SK-N-SH (cell line): ENCODE data around the gene PRAME. TPM values are rescaled to one million over a fixed set of nuclear protein-coding genes. Genes with fewer than 3 reads are reported as not detected.

Experiments used
- CTCF ChIA-PET: fragments of 300-600, 350-600 bp; formaldehyde crosslinking; extraction: SDS; loops from one replicate; lab custom pipeline; 2021; lab: Yijun Ruan, JAX
- POLR2A ChIA-PET: fragments of 350-600 bp; sonication (Branson Sonifier 250); formaldehyde crosslinking; extraction: SDS; loops from one replicate; lab custom pipeline; 2020; ENCODE audit warnings: antibody characterized with exemption, inconsistent platforms; lab: Yijun Ruan, JAX
- DNase-seq: peaks from one replicate; pipeline ENCODE4 v3.0.0; 2012
- H2AFZ ChIP-seq: fragments of 200-600 bp; sonication (generic); 2 replicates; pipeline ENCODE4 v1.8.1; 2016; ENCODE audit warnings: antibody characterized with exemption, mild to moderate bottlenecking, low read depth
- H3F3A ChIP-seq: fragments of 200-600 bp; sonication (generic); replicated peaks from 2 replicates; pipeline ENCODE3; 2016; ENCODE audit warnings: antibody characterized with exemption, mild to moderate bottlenecking; ENCODE audit not compliant: insufficient read depth
- H3K27ac ChIP-seq, 2 experiments: fragments of 200-500 bp in 1 of 2; fragments of 200-600 bp in 1 of 2; sonication (Bioruptor generic) in 1 of 2; sonication (generic), shearing (Covaris generic) in 1 of 2; 2 replicates each; pipeline versions ENCODE4 v1.5.1 to v1.6.1; 2014 to 2016; ENCODE audit warnings: low read depth in 2 of 2, inconsistent platforms in 1 of 2, low read length in 1 of 2, mild to moderate bottlenecking in 1 of 2, mixed read lengths in 1 of 2
- H3K27me3 ChIP-seq: fragments of 200-600 bp; sonication (generic), shearing (Covaris generic); 2 replicates; pipeline ENCODE4 v1.6.1; 2016; ENCODE audit warnings: mixed run types; ENCODE audit not compliant: insufficient read depth
- H3K36me3 ChIP-seq, 2 experiments: fragments of 200-500 bp in 1 of 2; fragments of 200-600 bp in 1 of 2; sonication (Bioruptor generic) in 1 of 2; sonication (generic) in 1 of 2; replicated peaks in 1 of 2; 2 replicates each; pipeline versions ENCODE3 to v1.5.1; 2014 to 2016; ENCODE audit warnings: low read length in 1 of 2, mild to moderate bottlenecking in 1 of 2; ENCODE audit not compliant: insufficient read depth in 2 of 2, control insufficient read depth in 1 of 2
- H3K4me1 ChIP-seq, 2 experiments: fragments of 200-500 bp in 1 of 2; fragments of 200-600 bp in 1 of 2; sonication (Bioruptor generic) in 1 of 2; sonication (generic), shearing (Covaris generic) in 1 of 2; 2 replicates each; pipeline versions ENCODE4 v1.5.1 to v1.6.1; 2014 to 2016; ENCODE audit warnings: low read depth in 1 of 2, low read length in 1 of 2, mixed run types in 1 of 2; ENCODE audit not compliant: insufficient read depth in 2 of 2, control insufficient read depth in 1 of 2
- H3K4me2 ChIP-seq: fragments of 200-600 bp; sonication (generic), shearing (Covaris generic); 2 replicates; pipeline ENCODE4 v1.6.1; 2017; ENCODE audit warnings: mixed run types
- H3K4me3 ChIP-seq, 2 experiments: fragments of 200-500 bp in 1 of 2; fragments of 200-600 bp in 1 of 2; sonication (Bioruptor generic) in 1 of 2; sonication (generic), shearing (Covaris generic) in 1 of 2; 2 replicates each; pipeline versions ENCODE4 v1.5.1 to v1.8.1; 2014 to 2016; ENCODE audit warnings: low read depth in 2 of 2, inconsistent platforms in 1 of 2, low read length in 1 of 2, mild to moderate bottlenecking in 1 of 2, mixed read lengths in 1 of 2, moderate library complexity in 1 of 2
- H3K79me2 ChIP-seq: fragments of 200-600 bp; sonication (generic); 2 replicates; pipeline ENCODE4 v1.8.1; 2017; ENCODE audit warnings: mild to moderate bottlenecking; ENCODE audit not compliant: insufficient read depth
- H3K9ac ChIP-seq: fragments of 200-600 bp; sonication (generic); 2 replicates; pipeline ENCODE4 v1.6.1; 2017; ENCODE audit warnings: mixed run types
- H3K9me2 ChIP-seq: fragments of 200-600 bp; sonication (generic); 2 replicates; pipeline ENCODE4 v1.6.1; 2017; ENCODE audit warnings: mixed run types
- H3K9me3 ChIP-seq: fragments of 200-600 bp; sonication (generic); 2 replicates; pipeline ENCODE4 v1.6.1; 2017; ENCODE audit warnings: mixed run types, mild to moderate bottlenecking, moderate library complexity
- H4K20me1 ChIP-seq: fragments of 200-600 bp; sonication (generic); 2 replicates; pipeline ENCODE4 v1.6.1; 2017; ENCODE audit warnings: mild to moderate bottlenecking, mixed run types; ENCODE audit not compliant: insufficient read depth
- ELF1 ChIP-seq: IDR thresholded peaks from 2 replicates; pipeline ENCODE4 v1.4.0; 2012
- FOSL2 ChIP-seq: IDR thresholded peaks from 2 replicates; pipeline ENCODE4 v1.4.0; 2012; ENCODE audit warnings: low read depth, mild to moderate bottlenecking, moderate library complexity, borderline replicate concordance
- FOXJ3 ChIP-seq: sonication (generic); formaldehyde crosslinking; IDR thresholded peaks from 2 replicates; pipeline ENCODE4 v1.5.1; 2020; ENCODE audit warnings: mild to moderate bottlenecking, missing genetic modification reagents
- GATA2 ChIP-seq: sonication (generic); formaldehyde crosslinking; IDR thresholded peaks from 2 replicates; pipeline ENCODE4 v1.5.0; 2020; ENCODE audit warnings: mild to moderate bottlenecking, missing genetic modification reagents
- MEF2A ChIP-seq: IDR thresholded peaks from 2 replicates; pipeline ENCODE4 v1.4.0; 2012; ENCODE audit warnings: low read depth, borderline replicate concordance
- NFIC ChIP-seq: IDR thresholded peaks from 2 replicates; pipeline ENCODE4 v1.4.0; 2012; ENCODE audit warnings: borderline replicate concordance
- NRF1 ChIP-seq: IDR thresholded peaks from 2 replicates; pipeline ENCODE4 v1.6.1; 2012; ENCODE audit warnings: low read depth, mild to moderate bottlenecking, low read length
- PBX3 ChIP-seq: IDR thresholded peaks from 2 replicates; pipeline ENCODE4; 2012
- POLR2AphosphoS5 ChIP-seq: IDR thresholded peaks from 2 replicates; pipeline ENCODE4 v1.6.1; 2012; ENCODE audit warnings: low read depth, low read length
- RCOR1 ChIP-seq: fragments of 150-350 bp; IDR thresholded peaks from 2 replicates; pipeline ENCODE4 v1.6.1; 2017; ENCODE audit warnings: antibody characterized with exemption, low read length
- RFX5 ChIP-seq: IDR thresholded peaks from 2 replicates; pipeline ENCODE4 v1.6.1; 2012; ENCODE audit warnings: mild to moderate bottlenecking, improper control_type of control experiment, low read length
- RXRA ChIP-seq: IDR thresholded peaks from 2 replicates; pipeline ENCODE4 v1.4.0; 2012; ENCODE audit warnings: low read depth, mild to moderate bottlenecking, borderline replicate concordance
- SIN3A ChIP-seq: IDR thresholded peaks from 2 replicates; pipeline ENCODE4 v1.6.1; 2012; ENCODE audit warnings: low read depth, mild to moderate bottlenecking, low read length, moderate library complexity, borderline replicate concordance
- TCF12 ChIP-seq: IDR thresholded peaks from 2 replicates; pipeline ENCODE4 v1.4.0; 2012
- TEAD4 ChIP-seq: IDR thresholded peaks from 2 replicates; pipeline ENCODE4 v1.4.0; 2012; ENCODE audit warnings: mild to moderate bottlenecking, borderline replicate concordance; ENCODE audit not compliant: insufficient read depth
- USF1 ChIP-seq: IDR thresholded peaks from 2 replicates; pipeline ENCODE4 v1.4.0; 2012; ENCODE audit warnings: low read depth, borderline replicate concordance
- YY1 ChIP-seq: IDR thresholded peaks from 2 replicates; pipeline ENCODE4 v1.4.0; 2012; ENCODE audit warnings: low read depth, mild to moderate bottlenecking
- ZBTB33 ChIP-seq: IDR thresholded peaks from 2 replicates; pipeline ENCODE4 v1.4.0; 2012; ENCODE audit warnings: low read depth, borderline replicate concordance
- WGBS: methylation state at CpG from one replicate; pipeline ENCODE4 v1.1.6; 2017; ENCODE audit warnings: low lambda C conversion rate; 5-methylcytosine and 5-hydroxymethylcytosine counted together
- polyA plus RNA-seq, 3 experiments: library from polyadenylated mRNA; depleted of rRNA; stranded (reverse); fragments of >200 nt; gene quantifications; 2 replicates each; pipeline ENCODE4 v1.2.3, GENCODE V29; 2012
- TF ChIP-seq, protein P1 (sequence below): IDR thresholded peaks from 2 replicates; pipeline ENCODE4 v1.4.0; 2012; ENCODE audit warnings: low read depth
- TF ChIP-seq, protein P2 (sequence below): fragments of 150-350 bp; IDR thresholded peaks from 2 replicates; pipeline ENCODE4 v1.6.1; 2016; ENCODE audit warnings: mild to moderate bottlenecking, low read depth, low read length

Gene PRAME
- polyA plus RNA-seq, 1 of the 3 experiments (the other 2 are of a cell fraction): 193 TPM

- TF ChIP-seq FOXJ3 (CRISPR knock-in tag): no peak
- no peak for TF ChIP-seq YY1
- peak; percentile 71 for TF ChIP-seq ZBTB33
- no peak for TF ChIP-seq FOSL2
- no peak for TF ChIP-seq RCOR1
- TF ChIP-seq SIN3A: no peak
- TF ChIP-seq ELF1: no peak
- TF ChIP-seq NRF1: peak; percentile 82
- TF ChIP-seq RXRA: no peak
- TF ChIP-seq USF1: no peak
- TF ChIP-seq, all 33 proteins: peak for 8
Observed at GRCh38 chr22:22508274-22509176, 50.5 kb downstream of the PRAME start, which contains the start of gene ZNF280B (continued).

DNA sequence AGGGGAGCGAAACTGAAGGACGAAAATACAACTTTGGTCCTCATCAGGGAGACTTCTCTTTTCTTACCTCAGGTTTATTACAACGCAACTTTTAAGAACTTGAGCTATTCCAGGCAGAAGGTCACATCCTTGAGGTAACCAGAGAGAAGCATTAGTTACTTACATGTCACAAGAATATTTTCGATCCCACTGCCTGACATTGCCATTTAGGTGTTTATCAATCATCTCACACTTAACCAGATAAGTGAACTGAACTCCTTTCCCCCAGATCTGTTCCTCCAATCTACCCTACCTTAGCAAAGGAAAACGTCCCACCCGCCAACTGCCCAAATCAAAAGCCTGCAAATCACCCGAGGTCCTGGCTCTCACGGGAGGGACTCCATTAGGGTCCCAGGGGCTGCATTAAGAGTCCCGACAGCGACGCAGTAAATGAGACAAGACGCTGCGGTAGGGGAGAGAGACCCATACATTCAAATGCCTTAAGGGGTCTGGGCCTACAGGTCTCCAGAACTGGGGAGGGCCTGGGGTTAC, 51.3 kb downstream of the PRAME start:
- no peak for DNase-seq
- peak overlapping the region; percentile 79 for H3K9ac ChIP-seq
- peaks cover 10 to 29% of the 10 kb centered on the region in 2 experiments for H3K36me3 ChIP-seq
- H4K20me1 ChIP-seq: no peaks in the 10 kb centered on the region
- peaks cover 0 to 2% of the 10 kb centered on the region in 2 experiments; a peak in 1 of 4 replicates for H3K4me1 ChIP-seq
- WGBS: 34% methylated on average over 13 of the region's 13 CpGs
- peak overlapping the region; percentile 76 to 82 for H3K4me3 ChIP-seq
- peaks cover 4% of the 10 kb centered on the region for H3F3A ChIP-seq
- TF ChIP-seq FOSL2 (no peak), NFIC (no peak), ZBTB33 (no peak), NRF1 (no peak), RXRA (no peak), GATA2 (CRISPR knock-in tag) (no peak), TCF12 (no peak), USF1 (no peak), MEF2A (no peak), YY1 (no peak), PBX3 (no peak), RFX5 (no peak), POLR2AphosphoS5 (no peak), TEAD4 (no peak), RCOR1 (no peak)
- TF ChIP-seq, protein P1, sequence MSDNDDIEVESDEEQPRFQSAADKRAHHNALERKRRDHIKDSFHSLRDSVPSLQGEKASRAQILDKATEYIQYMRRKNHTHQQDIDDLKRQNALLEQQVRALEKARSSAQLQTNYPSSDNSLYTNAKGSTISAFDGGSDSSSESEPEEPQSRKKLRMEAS: no peak
- TF ChIP-seq, protein P2, sequence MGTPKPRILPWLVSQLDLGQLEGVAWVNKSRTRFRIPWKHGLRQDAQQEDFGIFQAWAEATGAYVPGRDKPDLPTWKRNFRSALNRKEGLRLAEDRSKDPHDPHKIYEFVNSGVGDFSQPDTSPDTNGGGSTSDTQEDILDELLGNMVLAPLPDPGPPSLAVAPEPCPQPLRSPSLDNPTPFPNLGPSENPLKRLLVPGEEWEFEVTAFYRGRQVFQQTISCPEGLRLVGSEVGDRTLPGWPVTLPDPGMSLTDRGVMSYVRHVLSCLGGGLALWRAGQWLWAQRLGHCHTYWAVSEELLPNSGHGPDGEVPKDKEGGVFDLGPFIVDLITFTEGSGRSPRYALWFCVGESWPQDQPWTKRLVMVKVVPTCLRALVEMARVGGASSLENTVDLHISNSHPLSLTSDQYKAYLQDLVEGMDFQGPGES: no peak
- H3K27ac ChIP-seq: peak overlapping the region in 1 of 2 experiments; percentile 64; a peak in 1 of 4 replicates
- ChIA-PET CTCF (interaction anchor here (1.1 to 3.4 kb wide), 4 partner anchors 10 to 79 kb away, joined by 3 to 27 read pairs (median 7); no protein-coding TSS in a partner anchor), POLR2A (no interaction called here)
- no peaks in the 10 kb centered on the region for H3K9me3 ChIP-seq
- no peaks in the 10 kb centered on the region for H3K27me3 ChIP-seq
- peak overlapping the region; percentile 75 for H2AFZ ChIP-seq
- H3K79me2 ChIP-seq: no peaks in the 10 kb centered on the region
- no peaks in the 10 kb centered on the region for H3K9me2 ChIP-seq
- peak overlapping the region; percentile 92 for H3K4me2 ChIP-seq
